A549 (cell line): ENCODE measurements around the gene CFAP43. TPM values are rescaled to one million over a fixed set of nuclear protein-coding genes. Genes with fewer than 3 reads are reported as not detected.

Experiments
- ATAC-seq, 2 experiments: fragments of 200-7000 bp in 1 of 2; fragments of >200 bp in 1 of 2; cut with Nextera tagmentation in 1 of 2; cut with Tn5 transposase in 1 of 2; 3 replicates each; pipeline versions ENCODE4 v1.8.0 to v1.9.1; 2018 to 2020; ENCODE audit warnings: mild to moderate bottlenecking in 1 of 2, moderate library complexity in 1 of 2
- CTCF ChIA-PET: fragments of 300-600 bp; sonication (Branson Sonifier 250); formaldehyde crosslinking; extraction: SDS; loops from one replicate; lab custom pipeline; 2021; ENCODE audit warnings: antibody characterized with exemption, inconsistent platforms; lab: Yijun Ruan, JAX
- POLR2A ChIA-PET: fragments of 350-600 bp; formaldehyde crosslinking; extraction: SDS; loops from one replicate; lab custom pipeline; 2021; ENCODE audit warnings: antibody characterized with exemption, inconsistent platforms; lab: Yijun Ruan, JAX
- DNase-seq, 2 experiments: peaks; one replicate each; pipeline versions ENCODE4 v3.0.0 to v3.0.0-alpha.2; 2011 to 2016; ENCODE audit warnings: low read depth in 1 of 2, low spot score in 1 of 2
- FAIRE-seq: peaks from 2 replicates; lab custom pipeline; 2011; peaks lifted over from hg19 to GRCh38; lab: Jason Lieb, UNC
- H3K27ac ChIP-seq, 2 experiments: fragments of >200 bp; sonication (Bioruptor Twin); formaldehyde crosslinking; 3 replicates each; pipeline ENCODE4 v1.5.1; 2016 to 2017
- H3K4me1 ChIP-seq: fragments of >200 bp; sonication (Bioruptor Twin); formaldehyde crosslinking; 3 replicates; pipeline ENCODE4 v1.6.1; 2016
- H3K4me2 ChIP-seq: fragments of >200 bp; sonication (Bioruptor Twin); formaldehyde crosslinking; 3 replicates; pipeline ENCODE4 v1.6.1; 2016
- H3K4me3 ChIP-seq: fragments of >200 bp; sonication (Bioruptor Twin); formaldehyde crosslinking; 3 replicates; pipeline ENCODE4 v1.5.1; 2016
- H3K9me3 ChIP-seq: fragments of >200 bp; sonication (Bioruptor Twin); formaldehyde crosslinking; 3 replicates; pipeline ENCODE4 v1.6.1; 2016
- BCL3 ChIP-seq: fragments of >200 bp; sonication (Bioruptor Twin); formaldehyde crosslinking; IDR thresholded peaks from 3 replicates; pipeline ENCODE4 v1.6.1; 2016
- CBX2 ChIP-seq: fragments of 200-600 bp; sonication (generic); IDR thresholded peaks from 2 replicates; pipeline ENCODE4 v1.6.1; 2016; ENCODE audit warnings: low read depth, mild to moderate bottlenecking, borderline replicate concordance
- CEBPB ChIP-seq, 2 experiments: fragments of >200 bp in 1 of 2; sonication (Bioruptor Twin) in 1 of 2; formaldehyde crosslinking in 1 of 2; IDR thresholded peaks; 2 replicates each; pipeline ENCODE4 v1.6.1; 2012 to 2016
- CHD2 ChIP-seq: fragments of 150-350 bp; IDR thresholded peaks from 2 replicates; pipeline ENCODE4 v1.6.1; 2014; ENCODE audit warnings: low read length; ENCODE audit not compliant: partially characterized antibody
- EHF ChIP-seq: fragments of 250-450 bp; sonication (Bioruptor Pico); IDR thresholded peaks from 2 replicates; pipeline ENCODE4 v1.5.0; 2020; ENCODE audit warnings: mild to moderate bottlenecking
- GATA3 ChIP-seq: IDR thresholded peaks from 2 replicates; pipeline ENCODE4 v1.6.1; 2012; ENCODE audit warnings: borderline replicate concordance
- HES2 ChIP-seq: fragments of >200 bp; sonication (Bioruptor Twin); formaldehyde crosslinking; IDR thresholded peaks from 2 replicates; pipeline ENCODE4 v1.6.1; 2016
- HMGXB4 ChIP-seq: fragments of 250-450 bp; sonication (Bioruptor Pico); IDR thresholded peaks from 2 replicates; pipeline ENCODE4 v1.5.0; 2021; ENCODE audit warnings: mild to moderate bottlenecking, moderate library complexity, borderline replicate concordance
- HOXA7 ChIP-seq: fragments of 250-450 bp; sonication (Bioruptor Pico); IDR thresholded peaks from 2 replicates; pipeline ENCODE4 v1.5.0; 2020; ENCODE audit warnings: mild to moderate bottlenecking, moderate library complexity
- HOXB13 ChIP-seq: fragments of 250-450 bp; sonication (Bioruptor Pico); IDR thresholded peaks from 2 replicates; pipeline ENCODE4 v1.5.0; 2020; ENCODE audit warnings: low read depth, mild to moderate bottlenecking, moderate library complexity
- MAZ ChIP-seq: fragments of 150-350 bp; IDR thresholded peaks from 2 replicates; pipeline ENCODE4 v1.6.1; 2014; ENCODE audit warnings: antibody characterized with exemption, low read depth, low read length, borderline replicate concordance
- NFE2L2 ChIP-seq: fragments of 150-350 bp; conservative IDR thresholded peaks from 2 replicates; pipeline ENCODE4 v1.6.1; 2014; ENCODE audit warnings: low read length
- POLR2A ChIP-seq: IDR thresholded peaks from 2 replicates; pipeline ENCODE4 v1.6.1; 2012; ENCODE audit warnings: mild to moderate bottlenecking, low read length
- RARB ChIP-seq: fragments of 250-450 bp; sonication (Bioruptor Pico); IDR thresholded peaks from 2 replicates; pipeline ENCODE4 v1.8.0; 2021; ENCODE audit warnings: mild to moderate bottlenecking, moderate library complexity
- REST ChIP-seq: fragments of 200-600 bp; sonication (generic); IDR thresholded peaks from 2 replicates; pipeline ENCODE4 v1.6.1; 2016; ENCODE audit warnings: antibody characterized with exemption, mild to moderate bottlenecking, moderate library complexity
- SMC3 ChIP-seq: fragments of >200 bp; sonication (Bioruptor Twin); formaldehyde crosslinking; IDR thresholded peaks from 3 replicates; pipeline ENCODE4 v1.6.1; 2018; ENCODE audit warnings: inconsistent platforms
- ZFP36 ChIP-seq: fragments of 450-650 bp; IDR thresholded peaks from 2 replicates; pipeline ENCODE4 v1.6.1; 2014; ENCODE audit warnings: borderline replicate concordance; ENCODE audit not compliant: partially characterized antibody
- ZNF302 ChIP-seq: fragments of 250-450 bp; sonication (Bioruptor Pico); IDR thresholded peaks from 2 replicates; pipeline ENCODE4 v1.9.0; 2021; ENCODE audit warnings: inconsistent platforms, mild to moderate bottlenecking, moderate library complexity
- ZSCAN20 ChIP-seq: fragments of 250-450 bp; sonication (Bioruptor Pico); IDR thresholded peaks from 2 replicates; pipeline ENCODE4 v1.8.0; 2022; ENCODE audit warnings: mild to moderate bottlenecking, moderate library complexity
- WGBS: methylation state at CpG from one replicate; pipeline ENCODE4 v1.1.6; 2017; ENCODE audit errors: missing lambda C conversion rate; 5-methylcytosine and 5-hydroxymethylcytosine counted together
- polyA plus RNA-seq, 4 experiments: library from polyadenylated mRNA; depleted of rRNA in 3 of 4; stranded (reverse); fragments of >200 nt; fragmentation: RNase III in 1 of 4; extraction: RNeasy Plus Mini Kit Qiagen cat#74134 plus additional on column Dnase treatment in 1 of 4; gene quantifications; 2 replicates in 3 of 4; 3 replicates in 1 of 4; pipeline ENCODE4 v1.2.3, GENCODE V29; 2011 to 2017

The CFAP43 gene
- polyA plus RNA-seq, 2 of the 4 experiments (the other 2 are of a cell fraction): 0.31 to 0.75 TPM

GRCh38 chr10:104098358-104098925 lies 133.7 kb downstream of the CFAP43 start:
- H3K27ac ChIP-seq: no peak overlapping the region
- H3K9me3 ChIP-seq: peaks cover 14% of the 10 kb centered on the region; the same call in 2 of the 3 replicates
- TF ChIP-seq MAZ: no peak
- 0 out of 4 replicates have a peak, but pooled peaks have one; percentile 9 to 11 for TF ChIP-seq CEBPB (IDR thresholded peaks at IDR 0.05)
- no peak for TF ChIP-seq CHD2
- no peak for TF ChIP-seq REST
- TF ChIP-seq SMC3: no peak
- no peak for TF ChIP-seq ZNF302 (CRISPR knock-in tag)
- no peak overlapping the region for H3K4me3 ChIP-seq
- POLR2A ChIA-PET: no interaction called here
- no peaks in the 10 kb centered on the region for H3K4me1 ChIP-seq
- no peak for ATAC-seq
- no peak for FAIRE-seq
- CTCF ChIA-PET: interaction anchor here (1.3 kb wide), 1 partner anchor 24 kb away, joined by 4 read pairs; the partner anchor contains the start of gene SFR1
- DNase-seq: no peak
- 88% methylated on average over 4 of the region's 4 CpGs for WGBS
- no peak overlapping the region for H3K4me2 ChIP-seq

- Histone ChIP-seq H3K27ac (no peak overlapping the region), H3K4me1 (no peaks in the 10 kb centered on the region), H3K9me3 (peaks cover 26% of the 10 kb centered on the region), H3K4me3 (no peak overlapping the region), H3K4me2 (no peak overlapping the region)
- POLR2A ChIA-PET: no interaction called here
- FAIRE-seq (no peak), ATAC-seq (no peak), DNase-seq (no peak)
- WGBS: 63% methylated on average over 2 of the region's 2 CpGs
- TF ChIP-seq HMGXB4 (CRISPR knock-in tag) (no peak), EHF (no peak), RARB (CRISPR knock-in tag) (no peak), GATA3 (no peak), ZFP36 (no peak), POLR2A (no peak), HOXB13 (CRISPR knock-in tag) (no peak), HES2 (no peak), CBX2 (no peak), ZNF302 (CRISPR knock-in tag) (no peak), ZSCAN20 (CRISPR knock-in tag) (no peak), BCL3 (no peak), NFE2L2 (no peak), HOXA7 (CRISPR knock-in tag) (no peak), MAZ (no peak)
- CTCF ChIA-PET: interaction anchor here (1.2 to 1.4 kb wide), 3 partner anchors 13 to 52 kb away, joined by 3 read pairs; no protein-coding TSS in a partner anchor
Measured at GRCh38 chr10:104096692-104097091, 135.5 kb downstream of the CFAP43 start.
